Keratinocyte (primary cell): ENCODE results near the gene PRKCE. TPM values are rescaled to one million over a fixed set of nuclear protein-coding genes. Genes with fewer than 3 reads are reported as not detected.

Source experiments
- DNase-seq: peaks from one replicate; pipeline ENCODE4 v3.0.0-alpha.2; 2011; ENCODE audit warnings: low read depth, missing footprints, low spot score
- FAIRE-seq: peaks from 2 replicates; lab custom pipeline; 2011; peaks lifted over from hg19 to GRCh38; lab: Jason Lieb, UNC
- H2AFZ ChIP-seq: 2 replicates; pipeline ENCODE4 v1.6.0; 2012; ENCODE audit warnings: low read length, control low read depth, inconsistent platforms; ENCODE audit not compliant: control insufficient read depth
- H3K27ac ChIP-seq: 2 replicates; pipeline ENCODE4 v1.5.1; 2011; ENCODE audit warnings: low read length; ENCODE audit not compliant: control insufficient read depth, insufficient read depth
- H3K27me3 ChIP-seq: 3 replicates; pipeline ENCODE4 v1.6.0; 2011; ENCODE audit warnings: low read length; ENCODE audit not compliant: control insufficient read depth, insufficient read depth; ENCODE audit errors: extremely low read depth
- H3K36me3 ChIP-seq, 2 experiments: 2 replicates in 1 of 2; 3 replicates in 1 of 2; pipeline ENCODE4 v1.5.1; 2011; ENCODE audit warnings: low read length in 2 of 2, mild to moderate bottlenecking in 1 of 2; ENCODE audit not compliant: control insufficient read depth in 2 of 2, insufficient read depth in 2 of 2; ENCODE audit errors: extremely low read depth in 1 of 2
- H3K4me1 ChIP-seq: 3 replicates; pipeline ENCODE4 v1.5.1; 2011; ENCODE audit warnings: low read length; ENCODE audit not compliant: control insufficient read depth, insufficient read depth; ENCODE audit errors: extremely low read depth
- H3K4me2 ChIP-seq: 3 replicates; pipeline ENCODE4 v1.6.0; 2011; ENCODE audit warnings: low read depth, low read length; ENCODE audit not compliant: control insufficient read depth, insufficient read depth; ENCODE audit errors: extremely low read depth
- H3K4me3 ChIP-seq, 3 experiments: fragments of 200-600 bp in 1 of 3; sonication (generic) in 1 of 3; 2 replicates in 2 of 3; 3 replicates in 1 of 3; pipeline ENCODE4 v1.5.1; 2011 to 2016; ENCODE audit warnings: low read length in 3 of 3, mild to moderate bottlenecking in 3 of 3, control low read depth in 2 of 3, inconsistent platforms in 1 of 3, low read depth in 1 of 3, mixed read lengths in 1 of 3, mixed run types in 1 of 3, moderate library complexity in 1 of 3; ENCODE audit not compliant: control insufficient read depth in 2 of 3, insufficient read depth in 2 of 3; ENCODE audit errors: extremely low read depth in 1 of 3
- H3K79me2 ChIP-seq: 2 replicates; pipeline ENCODE4 v1.6.0; 2012; ENCODE audit warnings: low read length; ENCODE audit not compliant: control insufficient read depth, insufficient read depth
- H3K9ac ChIP-seq: 3 replicates; pipeline ENCODE4 v1.6.0; 2011; ENCODE audit warnings: low read length; ENCODE audit not compliant: control insufficient read depth, insufficient read depth; ENCODE audit errors: extremely low read depth
- H3K9me1 ChIP-seq: 3 replicates; pipeline ENCODE4 v1.6.0; 2011; ENCODE audit warnings: low read length; ENCODE audit not compliant: control insufficient read depth, insufficient read depth; ENCODE audit errors: extremely low read depth
- H3K9me3 ChIP-seq: 2 replicates; pipeline ENCODE4 v1.5.1; 2012; ENCODE audit warnings: low read depth, low read length; ENCODE audit not compliant: control insufficient read depth
- H4K20me1 ChIP-seq: 3 replicates; pipeline ENCODE4 v1.6.0; 2011; ENCODE audit warnings: low read length; ENCODE audit not compliant: control insufficient read depth, insufficient read depth; ENCODE audit errors: extremely low read depth
- CTCF ChIP-seq, 3 experiments: IDR thresholded peaks in 1 of 3; conservative IDR thresholded peaks in 1 of 3; optimal IDR thresholded peaks in 1 of 3; 2 replicates in 2 of 3; 3 replicates in 1 of 3; pipeline versions ENCODE3 to v1.5.1; 2011; ENCODE audit warnings: low read length in 3 of 3, mild to moderate bottlenecking in 3 of 3, moderate library complexity in 2 of 3, control low read depth in 1 of 3, inconsistent platforms in 1 of 3; ENCODE audit not compliant: insufficient read depth in 2 of 3; ENCODE audit errors: extremely low read depth in 1 of 3
- EZH2 ChIP-seq: IDR thresholded peaks from one replicate; pipeline ENCODE4 v1.6.1; 2012; ENCODE audit warnings: inconsistent platforms, mild to moderate bottlenecking, low read length, moderate library complexity
- dilution Hi-C: fragments of 300-500 bp; cut with MboI; formaldehyde crosslinking; loops from one replicate; pipeline ENCODE4 v1.7.0; 2020; ENCODE audit warnings: low sequenced_read_pairs; ENCODE audit not compliant: extremely low pct_ligation_motif_present
- polyA plus RNA-seq, 5 experiments: library from polyadenylated mRNA; depleted of rRNA in 3 of 5; stranded (reverse) in 3 of 5; stranded (forward) in 1 of 5; unstranded in 1 of 5; fragments of >200 nt; gene quantifications; 1 replicate in 1 of 5; 2 replicates in 3 of 5; 3 replicates in 1 of 5; pipeline versions ENCODE4 v1.2.1 to v1.2.3, GENCODE V29; 2011 to 2012; ENCODE audit warnings: missing spikeins in 2 of 5, low read depth in 1 of 5, low replicate concordance in 1 of 5

PRKCE gene
- polyA plus RNA-seq, 1 donor (not counting 4 experiments of a cell fraction or from before 2014, with no cell fraction given) = 2.0 TPM

- Histone ChIP-seq H3K79me2 (no peaks in the 10 kb centered on the region), H3K36me3 (no peaks in the 10 kb centered on the region), H3K9me1 (no peaks in the 10 kb centered on the region), H3K27ac (no peak overlapping the region), H3K27me3 (no peaks in the 10 kb centered on the region), H3K4me2 (no peak overlapping the region), H3K9ac (no peak overlapping the region), H3K4me3 (no peak overlapping the region), H2AFZ (no peak overlapping the region), H4K20me1 (no peaks in the 10 kb centered on the region), H3K4me1 (no peaks in the 10 kb centered on the region), H3K9me3 (no peaks in the 10 kb centered on the region)
- TF ChIP-seq EZH2 (no peak), CTCF (optimal IDR thresholded peaks at IDR 0.05 in 1 of 3, IDR thresholded peaks at IDR 0.05 in 1 of 3, conservative IDR thresholded peaks at IDR 0.05 in 1 of 3; ENCODE audit: extremely low read depth in 1 of 3, insufficient read depth in 2 of 3, low read length in 3 of 3) (no peak)
- dilution Hi-C loops = no loop called here
- FAIRE-seq = no peak
- DNase-seq = no peak
These were observed 331.7 kb downstream of the PRKCE start for GRCh38 chr2:45983213-45983612.

- H3K4me3 ChIP-seq = no peak overlapping the region
- dilution Hi-C loops = no loop called here
- DNase-seq = no peak
- H4K20me1 ChIP-seq = no peaks in the 10 kb centered on the region
- no peaks in the 10 kb centered on the region for H3K4me1 ChIP-seq
- no peak for FAIRE-seq
- no peak for TF ChIP-seq EZH2
- H3K27ac ChIP-seq = no peak overlapping the region
- H2AFZ ChIP-seq = no peak overlapping the region
- no peaks in the 10 kb centered on the region for H3K27me3 ChIP-seq
- no peaks in the 10 kb centered on the region for H3K9me1 ChIP-seq
- no peak overlapping the region for H3K4me2 ChIP-seq
- H3K79me2 ChIP-seq = no peaks in the 10 kb centered on the region
- H3K36me3 ChIP-seq = no peaks in the 10 kb centered on the region
- no peaks in the 10 kb centered on the region for H3K9me3 ChIP-seq
- no peak overlapping the region for H3K9ac ChIP-seq
These were observed 332.9 kb downstream of the PRKCE start for GRCh38 chr2:45984366-45984765.

- Histone ChIP-seq H3K9ac (no peak overlapping the region), H3K36me3 (no peaks in the 10 kb centered on the region), H2AFZ (no peak overlapping the region), H4K20me1 (no peaks in the 10 kb centered on the region), H3K4me1 (no peaks in the 10 kb centered on the region), H3K27me3 (no peaks in the 10 kb centered on the region), H3K4me2 (no peak overlapping the region), H3K9me3 (no peaks in the 10 kb centered on the region), H3K27ac (no peak overlapping the region), H3K4me3 (no peak overlapping the region), H3K9me1 (no peaks in the 10 kb centered on the region), H3K79me2 (no peaks in the 10 kb centered on the region)
- dilution Hi-C loops = no loop called here
- FAIRE-seq = no peak
- no peak for DNase-seq
- TF ChIP-seq CTCF (optimal IDR thresholded peaks at IDR 0.05 in 1 of 3, IDR thresholded peaks at IDR 0.05 in 1 of 3, conservative IDR thresholded peaks at IDR 0.05 in 1 of 3; ENCODE audit: extremely low read depth in 1 of 3, insufficient read depth in 2 of 3, low read length in 3 of 3) (no peak), EZH2 (no peak)
These were observed 333.5 kb downstream of the PRKCE start for GRCh38 chr2:45984896-45985473.
